IMR-90 (cell line): ENCODE data around the gene GPR142. TPM values are rescaled to one million over a fixed set of nuclear protein-coding genes. Genes with fewer than 3 reads are reported as not detected.

Experiments
- ATAC-seq: fragments of 200-7000 bp; cut with Tn5 transposase; 2 replicates; pipeline ENCODE4 v1.9.1; 2020; ENCODE audit warnings: low read depth, mild to moderate bottlenecking, moderate library complexity
- BruUV-seq: library from RNA; stranded (reverse); fragments of 400-500 nt; replicated peaks from 2 replicates; lab custom pipeline; 2021; lab: Mats Ljungman, UMichigan
- CTCF ChIA-PET: fragments of 300-600 bp; formaldehyde crosslinking; extraction: SDS; loops from one replicate; lab custom pipeline; 2021; ENCODE audit warnings: antibody characterized with exemption; lab: Yijun Ruan, JAX
- POLR2A ChIA-PET: fragments of 300-600 bp; sonication (Branson Sonifier 250); formaldehyde crosslinking; loops from one replicate; lab custom pipeline; 2022; ENCODE audit warnings: antibody characterized with exemption; ENCODE audit not compliant: unreplicated experiment; lab: Charles Lee
- DNase-seq: peaks from one replicate; pipeline ENCODE4 v3.0.0; 2013
- H2AFZ ChIP-seq: replicated peaks from 2 replicates; pipeline ENCODE3; 2013; ENCODE audit warnings: low read length, mild to moderate bottlenecking; ENCODE audit not compliant: poor library complexity
- H2AK5ac ChIP-seq: 2 replicates; pipeline ENCODE4 v1.6.1; 2013; ENCODE audit warnings: low read depth, low read length, inconsistent platforms
- H2AK9ac ChIP-seq: replicated peaks from 2 replicates; pipeline ENCODE3; 2013; ENCODE audit warnings: mild to moderate bottlenecking, low read depth, low read length, moderate library complexity; ENCODE audit not compliant: poor library complexity
- H2BK120ac ChIP-seq: 2 replicates; pipeline ENCODE4 v1.6.1; 2013; ENCODE audit warnings: low read depth, low read length, inconsistent platforms
- H2BK15ac ChIP-seq: 3 replicates; pipeline ENCODE4 v1.6.1; 2013; ENCODE audit warnings: low read depth, low read length, inconsistent platforms
- H2BK20ac ChIP-seq: 2 replicates; pipeline ENCODE4 v1.6.1; 2013; ENCODE audit warnings: low read depth, mild to moderate bottlenecking, inconsistent platforms, low read length, moderate library complexity
- H2BK5ac ChIP-seq: 2 replicates; pipeline ENCODE4 v1.6.1; 2013; ENCODE audit warnings: mild to moderate bottlenecking, low read depth, low read length, inconsistent platforms; ENCODE audit not compliant: poor library complexity, severe bottlenecking
- H3K14ac ChIP-seq: replicated peaks from 2 replicates; pipeline ENCODE4 v1.6.1; 2013; ENCODE audit warnings: low read depth, low read length, inconsistent platforms
- H3K18ac ChIP-seq: 2 replicates; pipeline ENCODE4 v1.6.1; 2013; ENCODE audit warnings: low read depth, low read length, control low read depth
- H3K23ac ChIP-seq: 2 replicates; pipeline ENCODE4 v1.6.1; 2013; ENCODE audit warnings: low read depth, low read length, inconsistent platforms
- H3K27ac ChIP-seq: 2 replicates; pipeline ENCODE4 v1.5.1; 2013; ENCODE audit warnings: mild to moderate bottlenecking, control low read depth, low read length; ENCODE audit not compliant: insufficient read depth
- H3K27me3 ChIP-seq: 2 replicates; pipeline ENCODE4 v1.6.1; 2013; ENCODE audit warnings: low read length; ENCODE audit not compliant: control insufficient read depth, insufficient read depth
- H3K36me3 ChIP-seq: 2 replicates; pipeline ENCODE4 v1.6.1; 2013; ENCODE audit warnings: low read length, mixed read lengths; ENCODE audit not compliant: control insufficient read depth, insufficient read depth
- H3K4ac ChIP-seq: 2 replicates; pipeline ENCODE4 v1.6.1; 2013; ENCODE audit warnings: low read depth, low read length, inconsistent platforms
- H3K4me1 ChIP-seq: 2 replicates; pipeline ENCODE4 v1.6.1; 2013; ENCODE audit warnings: low read length, mixed read lengths; ENCODE audit not compliant: control insufficient read depth, insufficient read depth
- H3K4me2 ChIP-seq: 2 replicates; pipeline ENCODE4 v1.6.1; 2013; ENCODE audit warnings: low read depth, mild to moderate bottlenecking, control low read depth, low read length, moderate library complexity
- H3K4me3 ChIP-seq: 2 replicates; pipeline ENCODE4 v1.5.1; 2013; ENCODE audit warnings: low read depth, mild to moderate bottlenecking, control low read depth, low read length, moderate library complexity; ENCODE audit not compliant: insufficient read depth
- H3K56ac ChIP-seq: 2 replicates; pipeline ENCODE4 v1.6.1; 2013; ENCODE audit warnings: low read length, inconsistent platforms; ENCODE audit not compliant: insufficient read depth; ENCODE audit errors: extremely low read depth
- H3K79me1 ChIP-seq, 2 experiments: 2 replicates each; pipeline ENCODE4 v1.6.1; 2013; ENCODE audit warnings: low read length in 2 of 2, inconsistent platforms in 1 of 2, low read depth in 1 of 2
- H3K9ac ChIP-seq: 2 replicates; pipeline ENCODE4 v1.6.1; 2013; ENCODE audit warnings: low read depth, low read length, control low read depth
- H3K9me1 ChIP-seq: 2 replicates; pipeline ENCODE4 v1.6.1; 2013; ENCODE audit warnings: low read length, inconsistent platforms; ENCODE audit not compliant: insufficient read depth
- H3K9me3 ChIP-seq: 2 replicates; pipeline ENCODE4 v1.6.1; 2013; ENCODE audit warnings: low read length; ENCODE audit not compliant: control insufficient read depth, insufficient read depth
- H4K20me1 ChIP-seq: 2 replicates; pipeline ENCODE4 v1.6.1; 2013; ENCODE audit warnings: low read length, inconsistent platforms; ENCODE audit not compliant: insufficient read depth
- H4K5ac ChIP-seq: 2 replicates; pipeline ENCODE4 v1.6.1; 2013; ENCODE audit warnings: mild to moderate bottlenecking, low read depth, low read length, control low read depth
- H4K8ac ChIP-seq, 2 experiments: 2 replicates each; pipeline ENCODE4 v1.6.1; 2013; ENCODE audit warnings: low read depth in 2 of 2, low read length in 2 of 2, control low read depth in 1 of 2, inconsistent platforms in 1 of 2
- H4K91ac ChIP-seq: 2 replicates; pipeline ENCODE4 v1.6.1; 2013; ENCODE audit warnings: low read depth, low read length, inconsistent platforms; ENCODE audit not compliant: insufficient read depth
- BHLHE40 ChIP-seq: fragments of 150-350 bp; IDR thresholded peaks from 2 replicates; pipeline ENCODE4 v1.6.1; 2016; ENCODE audit warnings: mild to moderate bottlenecking, low read depth, low read length
- MAZ ChIP-seq: IDR thresholded peaks from 2 replicates; pipeline ENCODE4 v1.6.1; 2012; ENCODE audit warnings: low read depth, mild to moderate bottlenecking, low read length, improper control_type of control experiment, moderate library complexity, borderline replicate concordance
- POLR2A ChIP-seq: IDR thresholded peaks from 2 replicates; pipeline ENCODE4 v1.6.1; 2012; ENCODE audit warnings: mild to moderate bottlenecking, low read depth, low read length
- WGBS, 2 experiments: methylation state at CpG; one replicate each; pipeline versions ENCODE4 v1.1.5 to v1.1.7; 2013; ENCODE audit warnings: missing lambda C conversion rate in 2 of 2; ENCODE audit not compliant: insufficient read length in 1 of 2; ENCODE audit errors: extremely low coverage in 2 of 2; 5-methylcytosine and 5-hydroxymethylcytosine counted together
- dilution Hi-C: fragments of 300-500 bp; cut with HindIII; formaldehyde crosslinking; loops from one replicate; pipeline ENCODE4 v1.14.3; 2018; ENCODE audit warnings: low sequenced_read_pairs; ENCODE audit not compliant: unreplicated experiment
- in situ Hi-C: fragments of 300-500 bp; cut with MboI; formaldehyde crosslinking; loops from 3 replicates; pipeline ENCODE4 v1.14.3; 2019; ENCODE audit warnings: low sequenced_read_pairs, inconsistent platforms, mixed read lengths
- intact Hi-C: fragments of 100-400 bp; cut with micrococcal nuclease; formaldehyde crosslinking; loops from 2 replicates; pipeline ENCODE4 v1.10.0; 2022
- microRNA-seq, 2 experiments: library from miRNA; stranded (forward) in 1 of 2; unstranded in 1 of 2; fragments of 10-50 nt in 1 of 2; fragments of <30 nt in 1 of 2; gene quantifications in 1 of 2; microRNA quantifications in 1 of 2; one replicate each; pipeline versions ENCODE3 to v1.1.0; 2013 to 2020; ENCODE audit not compliant: insufficient read depth in 1 of 2, insufficient read length in 1 of 2, unreplicated experiment in 1 of 2
- polyA plus RNA-seq, 3 experiments: library from polyadenylated mRNA; depleted of rRNA; stranded (reverse); fragments of >200 nt; gene quantifications; 2 replicates each; pipeline ENCODE4 v1.2.3, GENCODE V29; 2012; ENCODE audit warnings: low replicate concordance in 1 of 3
- small RNA-seq, 5 experiments: library from RNA; depleted of rRNA; stranded (forward); fragments of <200 nt; gene quantifications; one replicate each; pipeline ENCODE3, GENCODE V24; 2012
- total RNA-seq: library from RNA; depleted of rRNA; stranded (reverse); fragments of >200 nt; gene quantifications from 2 replicates; pipeline ENCODE4 v1.2.3, GENCODE V29; 2012; rRNA removed
- TF ChIP-seq, protein P1 (sequence below): fragments of 150-350 bp; IDR thresholded peaks from 2 replicates; pipeline ENCODE4 v1.6.1; 2017; ENCODE audit warnings: mild to moderate bottlenecking, antibody characterized with exemption, low read length, low read depth

The GPR142 gene
- total and polyA plus RNA-seq, 2 of the 4 experiments (the other 2 are of a cell fraction): not detected

DNA sequence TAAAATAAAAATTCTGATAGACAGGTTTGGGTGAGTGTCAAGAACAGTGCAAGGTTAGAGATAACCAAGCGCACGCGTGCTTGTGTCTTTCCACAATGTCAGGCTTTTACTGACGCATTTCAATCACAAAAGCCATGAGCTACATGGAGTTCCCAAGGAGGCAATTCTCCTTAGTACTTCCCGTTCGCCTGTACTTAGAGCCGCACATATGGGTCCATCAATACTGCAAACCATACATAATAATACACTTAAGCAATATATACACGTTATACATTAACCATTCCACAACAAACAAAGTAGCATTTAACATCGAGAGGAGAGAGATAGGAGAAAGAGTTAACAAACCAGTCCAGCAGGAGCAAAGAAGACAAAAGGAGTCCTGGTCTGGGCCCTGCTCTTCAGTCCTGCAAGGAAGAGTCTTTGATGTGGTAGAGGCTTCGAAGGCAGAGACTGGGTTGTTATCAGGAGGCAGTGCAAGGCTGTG, 52.7 kb downstream of the GPR142 start:
- dilution Hi-C loops: no loop called here
- no peak for ATAC-seq
- Histone ChIP-seq H2AK5ac (no peak overlapping the region), H3K4me2 (no peak overlapping the region), H4K20me1 (no peaks in the 10 kb centered on the region), H2AK9ac (no peak overlapping the region), H4K5ac (no peak overlapping the region), H2AFZ (no peak overlapping the region), H3K18ac (no peak overlapping the region), H3K9me3 (peaks cover 32% of the 10 kb centered on the region), H3K56ac (no peak overlapping the region), H3K36me3 (no peaks in the 10 kb centered on the region), H3K4me1 (no peaks in the 10 kb centered on the region), H3K23ac (no peak overlapping the region), H2BK120ac (no peak overlapping the region), H3K4me3 (no peak overlapping the region), H2BK15ac (no peak overlapping the region), H4K8ac (no peak overlapping the region), H3K9ac (no peak overlapping the region), H2BK5ac (no peak overlapping the region), H4K91ac (no peak overlapping the region), H2BK20ac (no peak overlapping the region), H3K79me1 (no peaks in the 10 kb centered on the region), H3K14ac (no peak overlapping the region), H3K27ac (no peak overlapping the region), H3K9me1 (no peaks in the 10 kb centered on the region), H3K27me3 (no peaks in the 10 kb centered on the region), H3K4ac (no peak overlapping the region)
- DNase-seq: no peak
- ChIA-PET CTCF (no interaction called here), POLR2A (no interaction called here)
- intact Hi-C loops: no loop called here
- 92% methylated on average over 4 of the region's 10 CpGs; no CpG with 5 or more reads in 1 of the 2 experiments for WGBS, 2 experiments
- BruUV-seq: no TSS peak
- in situ Hi-C loops: no loop called here
- TF ChIP-seq, protein P1, sequence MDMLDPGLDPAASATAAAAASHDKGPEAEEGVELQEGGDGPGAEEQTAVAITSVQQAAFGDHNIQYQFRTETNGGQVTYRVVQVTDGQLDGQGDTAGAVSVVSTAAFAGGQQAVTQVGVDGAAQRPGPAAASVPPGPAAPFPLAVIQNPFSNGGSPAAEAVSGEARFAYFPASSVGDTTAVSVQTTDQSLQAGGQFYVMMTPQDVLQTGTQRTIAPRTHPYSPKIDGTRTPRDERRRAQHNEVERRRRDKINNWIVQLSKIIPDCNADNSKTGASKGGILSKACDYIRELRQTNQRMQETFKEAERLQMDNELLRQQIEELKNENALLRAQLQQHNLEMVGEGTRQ: no peak
- TF ChIP-seq MAZ (no peak), BHLHE40 (no peak), POLR2A (no peak)

Small RNAs within 50 kb of the gene (microRNA-seq; reads per million reads assigned to microRNA genes)
- gene RNA5SP448 (ENCODE audit: insufficient read depth, insufficient read length): not detected

Small RNAs within 50 kb of the gene (small RNA-seq; reads per million reads assigned to genes)
- 0 reads per million in 5 experiments for gene RNA5SP448

Other genes with a start within 250 kb of the GPR142 start
- 111 and 296 TPM in 2 replicates for gene RPL38, start 163.8 kb upstream of the GPR142 start, total RNA-seq
- gene RPL38, start 163.8 kb upstream of the GPR142 start, polyA plus RNA-seq (2012; rRNA removed): 527 and 1,407 TPM in 2 replicates
- 2.3 and 4.2 TPM in 2 replicates for gene TTYH2, start 153.9 kb upstream of the GPR142 start, total RNA-seq
- 5.7 and 6.8 TPM in 2 replicates for gene TTYH2, start 153.9 kb upstream of the GPR142 start, polyA plus RNA-seq (2012; rRNA removed)
- gene DNAI2, start 93.3 kb upstream of the GPR142 start, total RNA-seq: not detected in 2 replicates
- gene DNAI2, start 93.3 kb upstream of the GPR142 start, polyA plus RNA-seq (2012; rRNA removed): not detected in 2 replicates
- not detected in 2 replicates for gene KIF19, start 41.3 kb upstream of the GPR142 start, total RNA-seq
- gene KIF19, start 41.3 kb upstream of the GPR142 start, polyA plus RNA-seq (2012; rRNA removed): not detected in 2 replicates
- not detected in 2 replicates for gene BTBD17, start 5.6 kb upstream of the GPR142 start, total RNA-seq
- gene BTBD17, start 5.6 kb upstream of the GPR142 start, polyA plus RNA-seq (2012; rRNA removed): not detected in 2 replicates
- not detected in 2 replicates for gene GPRC5C, start 64.6 kb downstream of the GPR142 start, total RNA-seq
- not detected in 2 replicates for gene GPRC5C, start 64.6 kb downstream of the GPR142 start, polyA plus RNA-seq (2012; rRNA removed)
- gene CD300A, start 99.1 kb downstream of the GPR142 start, total RNA-seq: not detected in 2 replicates
- gene CD300A, start 99.1 kb downstream of the GPR142 start, polyA plus RNA-seq (2012; rRNA removed): not detected in 2 replicates
- not detected in 2 replicates for gene CD300LB, start 164.0 kb downstream of the GPR142 start, total RNA-seq
- gene CD300LB, start 164.0 kb downstream of the GPR142 start, polyA plus RNA-seq (2012; rRNA removed): not detected in 2 replicates
- not detected in 2 replicates for gene CD300C, start 178.6 kb downstream of the GPR142 start, total RNA-seq
- gene CD300C, start 178.6 kb downstream of the GPR142 start, polyA plus RNA-seq (2012; rRNA removed): not detected in 2 replicates
- gene CD300H, start 200.0 kb downstream of the GPR142 start, total RNA-seq: not detected in 2 replicates
- not detected in 2 replicates for gene CD300H, start 200.0 kb downstream of the GPR142 start, polyA plus RNA-seq (2012; rRNA removed)
- gene CD300LD, start 224.8 kb downstream of the GPR142 start, total RNA-seq: not detected in 2 replicates
- gene CD300LD, start 224.8 kb downstream of the GPR142 start, polyA plus RNA-seq (2012; rRNA removed): not detected in 2 replicates